HTR-8/SVneo (cell line): ENCODE measurements around the gene RBM22.
A peak's percentile ranks its signal among the peaks of the same experiment; 100 is the strongest.

ENCODE experiments used
- DNase-seq: peaks from one replicate; pipeline ENCODE4 v3.0.0; 2011; ENCODE audit warnings: low spot score, mixed read lengths; ENCODE audit not compliant: insufficient read length
- FAIRE-seq: peaks from 2 replicates; lab custom pipeline; 2011; peaks lifted over from hg19 to GRCh38; lab: Jason Lieb, UNC

The RBM22 gene

GRCh38 chr5:150653762-150654556 lies 46.9 kb downstream of the RBM22 start:
- DNase-seq (no peak), FAIRE-seq (peak; percentile 66)

DNA sequence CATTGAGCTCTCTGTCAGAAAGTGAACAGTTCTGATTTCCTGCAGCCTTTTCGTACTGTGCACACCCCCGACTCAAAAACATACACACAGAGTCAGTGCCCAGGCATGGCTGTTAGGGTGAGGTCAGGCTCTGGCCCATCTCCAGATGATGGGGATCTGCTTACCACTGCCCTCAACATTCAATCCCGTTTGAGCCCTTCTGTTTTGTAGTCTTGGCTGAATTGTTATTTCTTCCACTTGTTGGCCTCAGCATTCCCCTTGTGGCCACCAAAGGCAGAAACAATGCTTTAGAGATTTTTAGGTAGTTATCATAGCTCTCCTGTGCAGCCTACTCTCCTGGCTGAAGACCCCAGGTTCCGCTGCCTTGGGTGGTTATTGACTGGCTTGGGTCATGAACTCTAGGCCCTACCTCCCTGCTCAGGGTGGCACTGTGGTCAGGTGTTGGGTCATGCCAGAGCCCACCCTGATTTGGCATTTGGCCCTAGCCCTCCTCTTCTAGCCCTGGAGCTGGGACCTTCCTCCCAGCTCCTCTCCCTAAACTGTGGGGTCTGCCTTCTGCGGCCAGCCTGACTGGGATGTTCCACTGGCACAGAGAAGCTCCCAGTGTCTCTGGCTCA lies 47.6 kb downstream of the RBM22 start:
- FAIRE-seq (peak; percentile 49), DNase-seq (no peak)

DNA sequence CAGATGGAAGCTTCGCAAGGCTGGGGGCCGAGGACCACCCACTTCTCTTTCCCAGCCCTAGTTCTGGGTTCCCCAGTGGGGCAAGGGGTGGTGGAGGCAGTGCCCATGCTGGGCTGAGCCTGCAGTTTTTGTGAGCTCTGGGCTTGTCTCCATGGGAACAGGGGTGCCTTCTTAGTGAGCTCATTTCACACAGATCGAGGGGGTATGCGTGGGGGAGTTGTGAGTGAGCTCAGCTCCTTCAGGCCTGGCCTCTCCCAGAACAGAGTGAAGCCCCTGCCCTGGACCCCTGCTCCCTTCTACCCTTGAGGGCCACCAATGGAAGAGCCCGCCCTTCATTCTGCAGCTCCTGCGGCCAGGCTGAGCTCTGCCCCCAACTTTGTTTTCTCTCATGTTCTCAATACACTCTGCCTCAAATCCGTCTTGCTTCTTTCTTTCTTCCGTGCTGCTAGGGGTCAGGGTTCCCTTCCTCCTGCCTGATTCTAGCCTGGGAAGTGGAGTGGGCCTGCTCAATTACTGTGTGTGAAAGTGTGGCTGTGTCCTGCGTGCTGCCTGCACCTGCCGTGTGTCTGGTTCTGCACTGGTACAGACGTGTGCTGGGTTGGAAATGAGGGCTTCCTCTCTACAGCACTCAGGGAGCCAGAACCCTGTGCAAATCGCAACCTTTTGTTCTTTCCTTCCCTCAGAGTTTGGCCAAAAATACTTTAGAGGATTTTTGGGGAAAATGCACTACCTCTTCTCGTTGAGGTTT lies 48.8 kb downstream of the RBM22 start:
- FAIRE-seq: no peak
- no peak for DNase-seq

DNA sequence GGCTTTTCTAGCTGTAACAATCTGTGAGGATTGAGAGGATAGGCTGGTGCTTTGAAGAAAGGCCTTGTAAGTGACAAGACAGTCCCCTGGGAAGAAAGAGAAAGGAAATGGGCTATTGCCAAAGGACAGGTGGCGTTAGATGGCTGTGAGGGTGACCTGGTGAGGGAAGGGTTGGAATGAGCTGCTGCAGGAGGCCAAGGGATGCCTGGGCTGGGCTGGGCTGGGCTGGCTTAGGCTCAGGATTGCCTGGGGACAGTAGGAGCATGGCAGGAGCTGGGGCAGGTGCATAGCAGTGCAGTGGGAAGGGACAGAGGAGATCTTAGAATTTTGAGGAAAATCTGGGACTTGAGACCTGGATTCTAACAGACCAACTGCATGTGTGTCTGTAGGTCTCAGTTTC lies 49.5 kb downstream of the RBM22 start:
- DNase-seq: no peak
- no peak for FAIRE-seq

DNA sequence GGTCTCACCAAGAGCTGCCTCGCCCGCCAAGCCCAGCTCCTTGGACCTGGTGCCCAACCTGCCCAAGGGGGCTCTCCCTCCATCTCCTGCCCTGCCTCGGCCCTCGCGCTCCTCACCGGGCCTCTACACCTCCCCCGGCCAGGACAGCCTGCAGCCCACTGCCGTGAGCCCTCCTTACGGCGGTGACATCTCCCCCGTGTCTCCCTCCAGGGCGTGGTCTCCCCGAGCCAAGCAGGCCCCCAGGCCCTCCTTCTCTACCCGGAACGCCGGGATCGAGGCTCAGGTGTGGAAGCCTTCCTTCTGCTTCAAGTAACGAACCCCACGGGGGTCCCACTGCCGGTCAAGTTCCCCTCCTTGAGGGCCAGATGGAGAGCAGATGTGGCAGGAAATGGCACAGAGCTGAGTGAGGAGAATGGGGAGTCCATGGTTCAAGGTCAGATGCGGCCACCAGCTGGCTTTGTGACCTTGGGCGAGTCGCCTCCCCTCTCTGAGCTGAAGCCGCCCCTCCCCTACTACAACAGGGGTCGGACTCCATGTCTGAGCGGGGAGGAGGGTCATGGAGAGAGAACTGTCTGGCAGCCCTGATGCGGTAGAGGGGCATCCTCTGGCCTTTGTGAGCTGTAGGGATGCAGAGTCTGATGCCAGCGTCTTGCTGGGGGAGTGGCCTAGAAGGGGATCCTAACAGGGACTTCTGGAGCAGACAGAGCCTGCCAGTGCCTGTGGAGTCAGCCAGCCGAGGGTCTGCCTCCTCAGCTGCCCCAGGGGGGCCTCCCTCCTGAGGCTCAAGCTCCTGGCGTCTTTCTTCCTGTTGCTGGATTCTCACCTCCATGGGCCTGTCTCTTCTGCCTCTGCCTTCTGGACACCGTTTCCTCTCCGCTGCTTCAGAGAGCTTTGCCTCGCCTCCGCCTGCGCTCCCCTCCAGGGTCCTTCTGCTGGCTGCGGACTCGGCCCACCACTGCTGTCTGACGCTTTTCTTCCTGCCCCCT lies 50.5 kb downstream of the RBM22 start:
- FAIRE-seq: no peak

GRCh38 chr5:150649108-150650020 lies 51.5 kb downstream of the RBM22 start:
- DNase-seq (no peak), FAIRE-seq (no peak)

More for the DNA sequence above, 50.5 kb downstream of the RBM22 start:
- DNase-seq: no peak

DNA sequence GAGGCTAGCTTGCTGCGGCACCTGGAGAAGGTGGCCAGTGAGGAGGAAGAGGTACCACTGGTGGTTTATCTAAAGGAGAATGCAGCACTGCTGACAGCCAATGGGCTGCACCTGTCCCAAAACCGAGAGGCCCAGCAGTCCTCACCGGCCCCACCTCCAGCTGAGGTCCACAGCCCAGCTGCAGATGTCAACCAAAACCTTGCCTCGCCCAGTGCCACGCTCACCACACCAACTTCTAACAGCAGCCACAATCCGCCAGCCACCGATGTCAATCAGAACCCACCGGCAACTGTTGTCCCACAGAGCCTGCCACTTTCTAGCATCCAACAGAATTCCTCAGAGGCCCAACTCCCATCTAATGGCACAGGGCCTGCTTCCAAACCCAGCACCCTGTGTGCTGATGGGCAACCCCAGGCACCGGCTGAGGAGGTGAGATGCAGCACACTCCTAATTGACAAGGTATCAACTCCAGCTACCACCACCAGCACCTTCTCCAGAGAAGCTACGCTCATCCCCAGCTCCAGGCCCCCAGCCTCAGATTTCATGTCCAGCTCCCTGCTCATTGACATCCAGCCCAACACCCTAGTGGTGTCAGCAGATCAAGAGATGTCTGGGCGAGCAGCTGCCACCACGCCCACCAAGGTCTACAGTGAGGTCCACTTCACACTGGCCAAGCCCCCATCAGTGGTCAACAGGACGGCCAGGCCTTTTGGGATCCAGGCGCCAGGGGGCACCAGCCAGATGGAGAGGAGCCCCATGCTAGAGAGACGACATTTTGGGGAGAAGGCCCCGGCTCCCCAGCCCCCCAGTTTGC lies 52.4 kb downstream of the RBM22 start:
- no peak for FAIRE-seq
- DNase-seq: no peak

- DNase-seq (no peak), FAIRE-seq (no peak)
Measured at GRCh38 chr5:150647275-150648251, 53.3 kb downstream of the RBM22 start.

GRCh38 chr5:150645070-150645700 lies 55.7 kb downstream of the RBM22 start:
- peak; percentile 74 for DNase-seq
- FAIRE-seq: peak; percentile 68

- no peak for FAIRE-seq
- DNase-seq: no peak
Measured at GRCh38 chr5:150644514-150644913, 56.3 kb downstream of the RBM22 start.

GRCh38 chr5:150644058-150644457 lies 56.8 kb downstream of the RBM22 start:
- DNase-seq (no peak), FAIRE-seq (no peak)

- no peak for FAIRE-seq
- DNase-seq: no peak
Measured at GRCh38 chr5:150642991-150643710, 57.7 kb downstream of the RBM22 start.

DNA sequence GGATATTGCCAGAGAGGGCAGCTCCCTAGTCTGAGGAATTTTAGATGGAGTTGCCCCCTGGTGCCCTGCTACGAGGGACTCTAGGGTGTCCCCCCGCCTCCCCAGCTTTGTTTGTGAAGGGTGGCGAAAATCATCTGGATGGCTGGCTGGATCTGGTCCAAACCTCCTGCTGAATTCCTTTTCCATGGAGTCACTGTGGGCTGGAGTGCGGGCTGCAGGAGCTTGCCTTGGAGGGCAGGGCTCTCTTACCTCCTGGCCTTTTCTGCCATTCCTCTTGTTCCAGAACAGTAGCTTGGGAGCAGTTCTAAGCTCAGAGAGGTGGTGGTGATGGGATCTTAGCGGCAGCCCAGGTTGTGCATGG lies 58.3 kb downstream of the RBM22 start:
- DNase-seq: peak; percentile 85

DNA sequence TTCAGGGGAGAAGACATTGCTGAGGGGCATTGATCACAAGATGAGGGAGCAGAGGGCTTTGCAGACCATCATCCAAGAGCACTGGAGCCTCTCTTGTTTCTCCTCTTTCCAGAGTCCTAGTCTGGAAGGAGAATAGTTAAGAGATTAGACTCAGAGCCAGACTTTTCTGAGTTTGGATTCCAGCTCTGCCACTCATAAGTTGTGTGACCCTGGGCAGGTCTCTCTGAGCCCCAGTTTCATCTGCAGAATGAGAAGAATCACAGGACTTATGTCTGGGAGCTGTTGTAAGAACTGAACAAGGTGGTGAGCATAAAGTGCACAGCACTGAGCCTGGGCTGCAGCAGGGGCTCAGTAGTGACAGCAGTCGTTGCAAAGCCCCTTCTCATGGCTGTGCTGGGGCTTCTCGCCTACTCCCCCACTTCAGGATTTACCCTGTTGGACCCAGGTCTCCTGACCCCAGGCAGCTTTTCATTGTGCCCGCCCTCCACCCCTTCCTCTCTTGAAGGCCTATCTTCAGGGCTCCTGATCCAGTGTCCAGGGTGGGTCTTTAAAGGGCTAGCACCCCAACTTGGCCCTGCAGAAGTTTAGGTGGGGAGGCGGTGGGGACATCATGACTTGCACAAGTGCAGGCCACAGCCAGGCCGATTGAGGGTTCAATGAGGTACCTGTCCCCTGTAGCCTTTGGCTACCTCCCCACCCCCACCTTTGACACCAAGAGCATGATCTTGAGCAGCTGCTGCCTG lies 58.9 kb downstream of the RBM22 start:
- no peak for DNase-seq
- no peak for FAIRE-seq

More for the DNA sequence above, 58.3 kb downstream of the RBM22 start:
- peak; percentile 90 for FAIRE-seq

DNA sequence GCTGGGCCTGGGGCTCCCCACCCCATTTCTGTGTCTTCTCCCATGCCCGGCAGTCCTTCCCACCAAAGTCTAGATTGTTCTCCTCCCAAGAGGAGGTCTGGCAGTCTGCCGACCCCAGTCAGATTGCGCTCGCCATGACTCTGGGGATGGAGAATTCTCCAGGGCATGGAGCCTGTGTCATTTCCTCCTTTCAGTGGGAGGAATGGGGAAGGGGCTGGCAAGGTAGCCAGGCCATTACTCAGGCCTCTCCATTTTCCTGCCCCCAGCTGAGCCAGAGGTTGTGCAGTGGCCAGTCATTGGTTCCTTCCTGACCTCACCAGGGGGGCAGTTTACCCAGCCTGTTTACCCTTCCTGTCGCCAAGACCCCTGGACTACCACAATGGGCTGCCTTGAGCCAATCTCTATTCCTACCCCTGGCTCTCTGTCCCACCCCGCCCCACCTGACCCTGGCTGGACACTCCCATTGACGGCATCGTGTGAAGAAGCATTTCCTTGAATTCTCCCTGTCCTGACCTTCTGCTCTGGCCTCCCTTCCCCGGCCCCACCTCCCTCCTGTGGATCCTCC lies 59.8 kb downstream of the RBM22 start:
- FAIRE-seq: no peak
- peak; percentile 51 for DNase-seq
